A673 (cell line): ENCODE results near the gene NAGLU.

Experiments used
- CTCF ChIP-seq: fragments of 300-800, 200-600 bp; sonication (generic); conservative IDR thresholded peaks from 2 replicates; pipeline ENCODE4 v1.5.1; 2017; ENCODE audit warnings: low read depth, mild to moderate bottlenecking, antibody characterized with exemption, low read length, moderate library complexity, mixed read lengths
- EZH2 ChIP-seq: fragments of 200-600 bp; sonication (generic); IDR thresholded peaks from 2 replicates; pipeline ENCODE4 v1.6.1; 2017; ENCODE audit warnings: borderline replicate concordance, low read depth, mild to moderate bottlenecking, mixed read lengths, antibody characterized with exemption, low read length; ENCODE audit not compliant: poor library complexity, severe bottlenecking

- no peak for TF ChIP-seq CTCF
- TF ChIP-seq EZH2, result no peak
Measured at GRCh38 chr17:42512246-42512645, 23.8 kb upstream of the NAGLU start.
